Skin epidermis (tissue), 12 donors: ENCODE measurements around the gene AMIGO1.

Experiments
- H3K27ac ChIP-seq, 21 experiments: fragments of 200-600 bp; sonication (generic) in 11 of 21; one replicate each; pipeline ENCODE4 v1.5.0; 2020; ENCODE audit warnings: mild to moderate bottlenecking in 3 of 21, inconsistent platforms in 2 of 21, moderate library complexity in 2 of 21
- H3K4me3 ChIP-seq, 7 experiments: fragments of 200-600 bp; sonication (generic) in 2 of 7; one replicate each; pipeline ENCODE4 v1.5.0; 2020; ENCODE audit warnings: inconsistent platforms in 2 of 7, mild to moderate bottlenecking in 2 of 7, moderate library complexity in 1 of 7

AMIGO1 gene

DNA sequence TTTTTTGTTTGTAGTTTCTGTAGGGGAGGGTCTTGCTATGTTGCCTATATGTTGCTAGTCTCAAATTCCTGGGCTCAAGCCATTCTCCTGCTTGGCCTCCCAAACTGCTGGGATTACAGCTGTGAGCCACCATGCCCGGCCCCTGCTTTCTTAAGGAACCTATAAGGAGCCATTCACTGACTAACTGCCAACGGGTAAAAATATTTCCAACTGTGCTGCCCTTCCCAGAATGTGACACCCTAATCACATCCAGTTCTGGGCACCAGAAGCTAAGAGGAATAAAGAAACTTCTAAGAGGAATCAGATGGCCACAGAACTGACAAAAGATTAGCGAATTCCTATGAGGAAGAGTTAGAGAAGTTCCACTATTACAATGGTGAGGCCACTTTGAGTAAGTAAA is 36.7 kb downstream of the AMIGO1 start:
- H3K27ac ChIP-seq = no peak overlapping the region
- no peak overlapping the region for H3K4me3 ChIP-seq

GRCh38 chr1:109470245-109470644 is 39.3 kb downstream of the AMIGO1 start:
- no peak overlapping the region for H3K4me3 ChIP-seq
- H3K27ac ChIP-seq = no peak overlapping the region

- H3K27ac ChIP-seq = no peak overlapping the region
- H3K4me3 ChIP-seq = no peak overlapping the region
These were observed 40.6 kb downstream of the AMIGO1 start for GRCh38 chr1:109468903-109469302.

GRCh38 chr1:109468061-109468460 is 41.5 kb downstream of the AMIGO1 start:
- H3K27ac ChIP-seq = no peak overlapping the region
- no peak overlapping the region for H3K4me3 ChIP-seq

- no peak overlapping the region for H3K27ac ChIP-seq
- peak overlapping the region in 4 of 7 experiments; percentile 28 to 51 (median 39) for H3K4me3 ChIP-seq
These were observed 42.2 kb downstream of the AMIGO1 start for GRCh38 chr1:109467301-109467777.

DNA sequence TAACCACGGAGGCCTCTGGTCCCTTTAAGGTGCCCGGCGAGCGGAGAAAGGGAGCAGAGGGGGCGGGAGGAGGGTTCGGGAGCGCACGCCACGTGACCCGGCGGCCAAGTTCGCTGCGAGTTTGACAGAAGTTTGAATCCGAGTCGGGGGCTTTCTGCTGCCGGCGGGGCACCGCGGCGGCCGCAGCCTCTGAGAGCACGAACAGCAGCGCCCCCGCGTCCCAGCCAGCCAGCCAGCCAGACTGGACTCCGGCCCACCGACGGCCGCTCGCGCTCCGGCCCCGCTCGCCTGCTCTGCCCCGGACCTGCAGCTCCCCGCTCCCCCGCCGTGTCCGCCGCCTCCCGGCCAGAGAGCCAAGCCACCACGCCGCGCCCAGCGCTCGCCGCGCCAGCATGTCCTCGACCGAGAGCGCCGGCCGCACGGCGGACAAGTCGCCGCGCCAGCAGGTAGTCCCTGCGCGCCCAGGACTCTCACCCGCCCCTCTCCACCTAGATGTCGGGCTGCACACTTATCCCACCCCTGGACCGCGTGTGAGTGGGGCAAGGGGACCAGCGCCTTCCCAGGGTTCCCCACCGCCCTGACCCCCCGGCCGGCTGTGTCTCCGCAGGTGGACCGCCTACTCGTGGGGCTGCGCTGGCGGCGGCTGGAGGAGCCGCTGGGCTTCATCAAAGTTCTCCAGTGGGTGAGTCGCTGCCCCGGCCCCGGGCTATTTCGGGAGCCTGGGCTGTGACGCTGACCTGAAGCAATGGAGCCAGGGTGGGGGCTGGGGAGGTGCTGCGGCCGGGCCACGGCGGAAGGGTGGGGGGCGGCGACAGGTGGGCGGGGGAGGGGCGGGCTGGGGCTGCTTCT is 42.9 kb downstream of the AMIGO1 start, which contains the start of gene SYPL2:
Gene SYPL2, plus strand, starts transcription at position 95 of the 849 bp plus-strand sequence. Its CDS starts 298 bp downstream, at position 393.
- Histone ChIP-seq H3K4me3 (peak within 1 kb of the TSS; percentile 28 to 51 (median 34)), H3K27ac (no peak within 1 kb of the TSS)

DNA sequence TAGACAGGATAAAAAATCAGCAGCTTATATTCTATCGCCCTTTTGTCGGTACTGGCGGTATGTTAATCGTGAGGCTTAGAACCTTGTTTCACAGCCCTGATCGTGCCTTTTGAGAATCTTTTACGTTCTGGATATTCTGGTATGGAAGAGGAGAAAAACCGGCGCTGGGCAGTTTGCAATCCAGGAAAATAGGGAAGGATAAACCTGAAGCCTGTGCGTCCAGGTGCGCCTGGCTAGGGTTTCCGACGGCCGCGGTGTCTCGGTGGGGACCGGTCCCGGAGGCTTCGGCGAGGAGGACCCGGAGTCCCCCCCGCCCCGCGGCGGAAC is 43.4 kb downstream of the AMIGO1 start:
- Histone ChIP-seq H3K27ac (no peak overlapping the region), H3K4me3 (peak overlapping the region; percentile 28 to 51 (median 34))

DNA sequence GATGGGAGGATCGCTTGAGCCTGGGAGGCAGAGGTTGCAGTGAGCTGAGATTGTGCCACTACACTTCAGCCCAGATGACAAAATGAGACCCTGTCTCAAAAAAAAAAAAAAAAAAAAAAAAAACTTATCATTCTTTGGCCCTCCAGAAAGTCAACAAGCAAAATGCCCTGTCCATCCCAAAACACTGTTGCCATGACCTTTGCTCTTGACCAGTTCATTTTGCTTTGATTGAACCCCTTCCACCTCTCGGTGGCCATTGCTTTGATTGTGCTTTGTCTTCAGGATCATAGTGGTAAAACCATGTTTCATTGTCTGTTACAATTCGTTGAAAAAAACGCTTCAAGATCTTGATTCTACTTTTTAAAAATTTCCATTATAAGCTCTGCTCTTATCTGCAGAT is 51.7 kb downstream of the AMIGO1 start:
- H3K27ac ChIP-seq = no peak overlapping the region
- no peak overlapping the region for H3K4me3 ChIP-seq

DNA sequence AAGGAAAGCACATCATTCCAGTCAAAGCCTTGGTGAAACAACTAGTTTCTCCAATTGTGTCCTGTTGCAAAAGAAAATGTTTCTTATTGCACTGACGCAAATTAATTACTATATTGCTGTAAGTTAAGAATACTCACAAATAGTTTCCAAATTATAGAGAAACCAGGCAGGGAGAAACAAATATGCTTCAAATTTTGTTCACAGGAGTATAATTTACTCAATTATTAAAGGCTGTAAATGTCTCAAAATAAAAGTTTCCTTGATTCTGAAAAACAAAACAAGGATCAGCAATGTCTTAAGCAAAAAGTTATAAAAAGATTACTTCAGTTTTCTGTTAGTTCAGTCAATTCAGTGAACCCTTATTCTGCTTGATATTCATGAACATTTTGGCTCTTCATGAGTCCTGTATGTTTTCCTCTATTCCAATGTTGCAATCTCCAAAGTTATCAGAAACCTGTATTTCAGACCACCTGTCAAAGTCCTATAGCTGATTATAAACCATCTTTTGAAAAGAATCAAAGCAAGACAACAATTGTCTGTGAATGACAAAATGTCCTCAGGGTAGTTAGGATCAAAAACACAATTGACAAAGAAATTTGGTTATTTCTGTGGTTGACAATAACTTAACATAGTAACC is 54.9 kb downstream of the AMIGO1 start:
- no peak overlapping the region for H3K27ac ChIP-seq
- no peak overlapping the region for H3K4me3 ChIP-seq
